ENCODE measurements around the gene LRFN4.

LRFN4 gene

DNA sequence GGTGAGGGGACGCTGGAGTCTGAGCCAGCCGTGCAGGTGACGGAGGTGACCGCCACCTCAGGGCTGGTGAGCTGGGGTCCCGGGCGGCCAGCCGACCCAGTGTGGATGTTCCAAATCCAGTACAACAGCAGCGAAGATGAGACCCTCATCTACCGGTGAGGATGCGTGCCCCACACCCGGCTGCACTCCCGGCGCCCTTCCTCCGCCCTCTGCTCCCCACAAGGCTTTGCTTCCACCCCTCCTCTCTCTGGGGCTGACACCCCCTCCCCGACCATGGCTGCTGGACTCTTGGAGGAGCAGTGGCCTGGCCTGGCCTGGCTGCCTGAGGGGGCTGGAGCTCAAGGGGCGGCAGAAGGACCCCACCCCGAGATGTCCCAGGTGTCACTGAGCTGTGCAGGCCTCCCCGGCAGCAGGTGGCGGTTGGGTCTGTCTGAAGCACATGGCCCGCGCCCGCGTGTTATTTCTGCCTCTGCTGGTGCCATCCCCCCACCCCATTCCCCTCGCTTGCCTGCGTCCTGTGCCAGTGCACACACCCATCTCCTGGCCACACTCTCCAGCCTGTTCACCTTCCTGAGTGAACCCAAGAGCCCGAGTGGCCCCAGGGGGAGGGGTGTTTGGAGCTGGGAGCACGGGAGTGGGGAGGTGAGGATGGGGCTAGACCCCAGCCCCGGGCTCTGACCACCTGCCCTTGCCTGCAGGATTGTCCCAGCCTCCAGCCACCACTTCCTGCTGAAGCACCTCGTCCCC, 2.2 kb downstream of the LRFN4 start:
- DNase-seq, result no peak

DNA sequence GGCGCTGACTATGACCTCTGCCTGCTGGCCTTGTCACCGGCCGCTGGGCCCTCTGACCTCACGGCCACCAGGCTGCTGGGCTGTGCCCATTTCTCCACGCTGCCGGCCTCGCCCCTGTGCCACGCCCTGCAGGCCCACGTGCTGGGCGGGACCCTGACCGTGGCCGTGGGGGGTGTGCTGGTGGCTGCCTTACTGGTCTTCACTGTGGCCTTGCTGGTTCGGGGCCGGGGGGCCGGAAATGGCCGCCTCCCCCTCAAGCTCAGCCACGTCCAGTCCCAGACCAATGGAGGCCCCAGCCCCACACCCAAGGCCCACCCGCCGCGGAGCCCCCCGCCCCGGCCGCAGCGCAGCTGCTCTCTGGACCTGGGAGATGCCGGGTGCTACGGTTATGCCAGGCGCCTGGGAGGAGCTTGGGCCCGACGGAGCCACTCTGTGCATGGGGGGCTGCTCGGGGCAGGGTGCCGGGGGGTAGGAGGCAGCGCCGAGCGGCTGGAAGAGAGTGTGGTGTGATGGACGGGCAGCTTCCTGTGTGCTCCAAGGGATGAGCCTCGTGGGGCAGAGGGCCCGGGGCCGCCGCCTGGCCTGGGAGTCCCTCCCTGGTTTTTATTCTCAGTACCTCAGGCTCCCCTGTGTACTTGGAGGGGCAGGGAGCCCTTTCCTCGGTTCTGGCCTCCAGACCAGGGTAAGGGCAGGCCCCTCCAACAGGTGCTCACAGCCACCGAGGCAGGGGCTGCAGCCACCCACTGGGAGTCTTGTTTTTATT, 3.0 kb downstream of the LRFN4 start:
- no peak for DNase-seq

DNA sequence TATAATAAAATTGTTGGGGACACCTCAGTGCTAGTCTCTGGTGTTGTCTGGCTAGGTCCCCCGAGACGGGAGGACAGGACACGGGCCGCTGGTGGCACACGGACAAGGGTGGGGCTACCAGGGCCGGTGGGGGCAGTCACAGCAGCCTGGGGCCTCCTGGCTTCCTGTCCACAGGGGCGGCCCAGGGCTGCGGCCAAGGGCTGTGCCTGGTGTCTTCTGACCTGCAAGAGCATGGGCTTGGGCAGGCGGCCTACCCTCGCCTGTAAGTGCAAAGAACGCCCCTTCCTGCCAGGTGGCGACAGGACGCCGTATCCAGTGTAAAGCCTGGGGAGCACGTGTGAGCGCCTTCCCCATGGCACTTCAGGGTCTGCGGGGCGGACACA, 3.6 kb downstream of the LRFN4 start:
- DNase-seq, result no peak

DNA sequence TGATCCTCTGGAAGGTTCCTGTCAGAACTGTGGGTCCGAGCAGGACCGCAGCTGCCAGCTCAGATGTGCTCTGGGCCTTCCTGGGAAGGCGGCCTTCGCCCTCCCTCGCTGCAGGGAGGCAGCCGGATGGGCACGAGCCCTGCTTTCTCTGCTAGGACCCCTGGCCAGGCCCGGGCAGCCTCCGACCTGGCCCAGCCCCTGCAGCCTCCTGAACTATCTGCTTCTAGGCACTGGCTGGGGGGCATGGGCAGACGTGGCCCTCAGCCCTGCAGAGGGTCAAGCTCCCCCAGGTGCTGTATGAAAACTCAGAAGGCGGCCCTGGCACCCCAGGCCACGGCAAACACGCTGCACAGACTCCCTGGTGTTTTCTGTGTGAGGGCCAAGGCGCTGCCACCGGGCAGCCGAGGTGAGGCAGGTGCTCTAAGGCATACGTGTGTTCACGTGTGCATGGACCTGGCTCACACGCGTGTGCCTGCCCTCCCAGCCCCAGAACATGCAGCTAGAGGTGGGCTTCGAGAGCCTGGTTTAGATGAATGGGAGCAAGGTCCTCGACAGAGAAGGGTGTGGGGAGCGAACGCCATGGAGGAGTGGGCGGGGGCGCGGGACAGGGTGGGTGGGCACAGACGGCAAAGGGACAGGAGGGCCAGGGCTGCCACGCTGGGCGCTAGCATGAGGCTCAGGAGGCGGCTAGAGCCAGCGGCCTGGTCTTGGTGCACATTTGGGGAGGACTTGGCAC, 4.3 kb downstream of the LRFN4 start:
- DNase-seq, result no peak

DNA sequence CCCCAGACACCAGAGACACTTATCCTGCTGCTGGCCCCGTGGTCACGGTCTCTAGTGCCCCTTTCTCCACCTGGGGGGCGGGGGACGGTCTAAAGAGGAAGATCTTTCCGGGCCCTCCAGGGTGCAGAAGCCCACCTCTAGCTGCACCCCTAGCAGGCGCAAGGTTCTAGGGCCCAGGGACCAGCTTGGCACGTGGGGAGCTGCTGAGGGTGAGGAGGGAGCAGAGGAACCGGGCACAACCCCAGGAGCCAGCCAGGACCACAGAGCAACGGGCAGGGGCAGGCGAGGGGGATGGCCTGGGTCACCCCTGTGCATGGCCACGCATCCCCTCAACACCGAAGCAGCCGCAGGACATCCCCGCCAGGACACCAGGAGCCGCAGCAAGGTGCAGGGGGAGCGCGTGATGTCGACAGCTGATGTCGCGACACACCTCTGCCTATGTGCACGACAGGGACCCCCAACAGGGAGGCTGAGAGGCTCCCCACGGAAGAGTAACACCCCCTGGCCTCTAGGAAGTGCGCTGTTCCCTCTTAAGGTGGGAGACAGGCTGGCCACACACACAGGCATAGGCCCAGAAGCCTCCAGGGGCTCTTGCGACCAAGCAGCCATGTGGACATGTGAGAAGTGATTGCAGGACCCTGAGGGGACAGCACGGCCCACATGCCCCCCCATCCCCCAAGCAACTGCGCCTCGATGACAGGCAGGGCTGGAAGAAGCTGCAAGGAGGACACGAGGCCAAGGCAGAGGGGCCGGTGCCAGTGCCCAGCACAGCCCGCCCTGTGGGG, 5.1 kb downstream of the LRFN4 start:
- no peak for DNase-seq

DNA sequence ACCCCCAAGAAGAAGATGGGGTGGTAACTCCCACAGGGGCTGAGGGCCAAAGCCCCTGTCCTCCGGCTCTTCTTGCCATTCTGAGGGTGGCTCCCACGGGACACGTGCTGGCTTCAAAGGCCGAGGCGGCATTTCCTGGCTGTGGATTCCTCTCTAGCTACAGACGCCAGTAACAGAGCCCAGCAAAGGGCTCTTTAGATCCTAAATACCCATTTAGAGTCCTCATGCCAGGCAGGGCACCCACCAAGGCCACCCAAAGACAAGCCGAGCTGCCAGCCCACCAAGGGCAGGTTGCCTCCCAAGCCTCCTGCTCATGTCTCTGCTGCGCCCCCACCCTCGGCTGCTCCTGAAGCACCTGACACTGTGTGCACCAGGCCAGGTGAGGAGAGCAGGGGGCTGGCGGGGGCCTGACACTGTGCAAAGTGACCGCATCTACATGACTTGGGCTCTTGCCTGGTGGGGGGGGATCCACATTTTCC, 5.7 kb downstream of the LRFN4 start:
- DNase-seq, result no peak

DNA sequence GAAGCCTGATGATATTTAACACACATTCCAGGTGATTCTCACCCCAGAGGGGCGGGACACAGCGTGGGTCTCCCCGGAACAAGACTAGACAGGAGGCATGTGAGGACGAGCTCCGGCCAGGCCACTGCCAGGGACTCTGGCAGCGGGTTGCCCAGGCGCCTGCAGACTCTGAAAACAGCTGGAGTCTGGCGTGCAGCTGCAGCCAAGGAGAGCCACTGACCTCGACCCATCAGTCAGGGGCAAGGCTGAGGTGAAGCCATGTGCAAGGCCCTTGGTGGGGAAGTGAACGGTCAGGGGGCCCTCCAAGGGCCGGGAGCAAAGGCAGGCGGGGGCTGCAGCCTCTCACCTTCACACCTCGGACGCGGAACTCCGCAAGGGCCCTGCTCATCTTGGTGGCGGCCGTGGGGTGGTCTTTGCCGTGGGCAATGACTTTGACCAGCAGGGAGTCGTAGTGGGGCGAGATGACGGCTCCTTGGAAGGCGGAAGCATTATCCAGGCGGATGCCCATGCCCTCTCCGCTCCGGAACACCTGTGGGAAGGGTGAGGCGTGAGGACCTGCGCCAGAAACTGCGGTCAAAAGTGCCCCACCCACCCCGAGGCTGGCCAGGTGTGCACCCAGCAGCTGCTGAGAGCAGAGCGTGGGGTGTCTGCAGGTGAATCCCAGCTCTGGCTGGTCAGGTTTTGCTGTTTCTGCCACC, 6.7 kb downstream of the LRFN4 start:
- no peak for DNase-seq

DNA sequence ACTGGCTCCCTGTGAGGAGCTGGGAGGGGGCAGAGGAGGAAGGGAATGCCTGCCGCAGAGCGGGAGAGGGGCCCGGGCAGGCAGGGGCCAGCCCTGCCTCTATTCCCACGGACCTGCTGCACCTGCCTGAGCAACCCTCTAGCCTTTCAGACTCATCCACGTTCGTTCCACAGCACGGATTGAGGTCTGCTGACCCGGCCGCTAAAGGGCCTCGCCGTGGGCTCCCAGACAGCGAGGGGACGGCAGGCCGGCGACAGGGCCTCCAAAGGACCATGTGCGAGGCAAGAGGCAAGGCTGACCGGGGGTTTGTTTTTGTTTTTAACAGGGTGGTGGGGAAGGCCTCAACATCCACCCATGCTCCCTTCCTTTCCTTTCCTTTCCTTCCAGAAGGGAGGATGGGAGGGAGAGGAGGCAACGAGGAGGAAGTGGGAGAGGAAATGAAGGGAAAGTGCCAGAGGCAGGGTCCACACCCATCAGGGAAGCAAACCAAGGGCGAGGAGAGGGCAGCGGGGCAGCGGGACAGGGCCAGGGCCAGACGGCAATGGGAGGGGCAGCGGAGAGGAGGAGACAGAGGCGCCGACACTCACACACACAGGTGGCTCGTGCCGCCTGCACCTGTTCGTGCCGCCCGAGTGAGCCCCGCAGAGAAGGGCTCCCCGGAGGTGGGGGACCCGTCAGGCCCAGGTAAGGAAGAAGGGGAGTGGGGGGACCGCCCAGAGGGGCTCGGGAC, 7.5 kb downstream of the LRFN4 start:
- no peak for DNase-seq

DNA sequence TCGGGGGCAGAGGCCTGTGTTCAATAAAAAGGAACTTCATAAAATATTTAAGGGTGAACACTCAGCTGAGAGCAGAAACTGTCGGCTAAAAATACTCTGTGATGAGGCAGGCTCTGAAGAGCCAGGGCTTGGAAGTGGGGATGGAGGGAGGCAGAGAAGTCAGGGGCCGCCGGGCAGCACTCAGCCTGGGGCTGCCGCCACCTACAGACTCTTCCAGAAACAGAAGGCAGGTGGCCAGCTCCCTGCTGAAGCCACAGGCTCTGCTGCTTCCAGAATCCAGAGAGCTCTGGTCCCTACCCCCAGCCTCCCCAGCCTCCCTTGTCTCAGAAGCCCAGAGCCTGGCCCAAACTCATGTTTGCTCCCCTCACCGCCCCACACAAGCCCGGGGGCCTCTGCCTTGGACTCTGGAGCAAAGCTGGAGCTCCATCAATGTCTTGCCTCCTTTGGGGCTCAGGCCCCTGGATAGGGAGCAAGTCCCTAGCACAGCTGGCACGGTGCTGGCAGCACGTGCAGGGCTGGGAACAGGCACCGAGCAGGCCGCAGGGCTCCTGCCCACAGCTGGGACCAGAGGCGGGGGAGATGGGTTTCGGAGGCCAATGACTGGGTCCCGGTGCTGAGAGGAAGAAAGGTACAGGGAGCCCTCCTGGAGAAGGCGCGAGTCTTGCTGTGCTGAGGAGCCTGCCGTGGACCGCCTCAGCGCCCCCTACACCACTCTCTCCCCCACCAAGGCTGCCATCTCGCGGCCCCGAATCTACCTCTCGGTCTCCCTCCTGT, 8.2 kb downstream of the LRFN4 start:
- no peak for DNase-seq

DNA sequence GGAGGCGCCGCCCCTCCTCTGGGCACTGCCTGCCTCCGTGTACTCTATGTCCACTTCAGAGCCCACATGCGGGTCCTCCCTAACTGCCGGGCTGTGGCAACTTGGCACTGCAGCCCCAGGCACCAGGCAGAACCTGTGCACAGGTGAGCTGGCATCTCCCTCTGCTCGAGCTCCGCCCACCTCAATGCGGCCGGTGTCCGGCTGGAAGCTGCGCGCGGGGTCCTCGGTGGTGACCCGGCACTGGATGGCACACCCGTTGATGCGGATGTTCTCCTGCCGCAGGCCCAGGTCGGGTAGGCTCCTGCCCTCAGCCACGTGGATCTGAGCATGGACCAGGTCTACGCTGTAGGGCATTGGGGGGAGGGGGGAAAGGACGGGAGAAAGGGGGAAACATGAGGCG, 9.1 kb downstream of the LRFN4 start:
- no peak for DNase-seq

DNA sequence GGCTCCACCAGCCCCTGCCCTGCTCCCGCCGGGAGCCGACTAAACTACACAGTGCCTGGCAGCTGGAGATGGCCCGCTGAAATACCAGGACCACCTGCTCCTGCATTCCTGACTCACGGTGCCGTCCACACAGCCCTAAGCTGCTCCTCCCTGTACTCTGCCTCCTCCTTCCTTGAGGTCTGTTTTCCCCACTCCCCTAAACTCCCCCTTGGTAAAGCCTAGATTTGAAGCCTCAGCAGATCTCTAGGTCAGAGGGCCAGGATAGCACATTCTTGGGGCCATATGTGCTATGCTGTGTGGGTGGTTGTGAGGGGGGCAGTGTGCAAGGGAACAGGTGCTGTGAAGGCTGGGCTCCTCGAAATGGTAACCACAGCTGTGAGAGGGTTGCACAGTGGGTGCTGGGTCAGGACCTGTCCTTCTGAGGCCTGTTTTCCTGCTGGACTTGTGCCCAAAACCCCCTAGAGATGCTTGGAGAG, 9.7 kb downstream of the LRFN4 start:
- DNase-seq, result no peak

DNA sequence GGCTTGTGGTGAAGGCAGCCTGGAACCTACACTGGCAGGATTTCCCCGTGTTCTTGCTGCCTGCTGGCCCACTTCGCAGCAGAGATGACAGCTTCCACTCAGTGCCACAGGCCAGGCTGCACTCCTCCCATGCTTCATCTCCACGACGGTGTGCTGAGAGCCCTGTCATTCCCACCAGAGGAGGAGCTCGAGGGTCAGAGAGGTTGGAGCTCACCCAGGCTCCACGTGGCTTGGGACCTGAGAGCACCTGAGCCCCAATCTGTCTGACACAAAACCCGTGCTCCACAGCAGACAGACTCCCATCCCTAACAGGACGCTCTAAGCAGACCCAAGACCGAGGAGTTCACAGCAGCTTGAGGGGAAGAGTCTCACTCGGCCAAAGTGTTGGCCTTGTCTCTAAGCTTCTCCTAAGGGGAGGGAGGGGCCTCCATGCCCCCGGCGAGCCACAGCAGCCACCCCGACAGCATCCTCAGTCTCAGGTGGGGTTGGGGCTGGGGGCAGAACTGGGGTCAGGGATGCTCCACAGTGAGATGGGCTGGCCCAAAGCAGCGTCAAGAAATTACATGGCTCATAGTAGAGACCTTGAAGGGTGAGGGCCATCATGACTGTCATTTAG, 10.7 kb downstream of the LRFN4 start:
- no peak for DNase-seq

DNA sequence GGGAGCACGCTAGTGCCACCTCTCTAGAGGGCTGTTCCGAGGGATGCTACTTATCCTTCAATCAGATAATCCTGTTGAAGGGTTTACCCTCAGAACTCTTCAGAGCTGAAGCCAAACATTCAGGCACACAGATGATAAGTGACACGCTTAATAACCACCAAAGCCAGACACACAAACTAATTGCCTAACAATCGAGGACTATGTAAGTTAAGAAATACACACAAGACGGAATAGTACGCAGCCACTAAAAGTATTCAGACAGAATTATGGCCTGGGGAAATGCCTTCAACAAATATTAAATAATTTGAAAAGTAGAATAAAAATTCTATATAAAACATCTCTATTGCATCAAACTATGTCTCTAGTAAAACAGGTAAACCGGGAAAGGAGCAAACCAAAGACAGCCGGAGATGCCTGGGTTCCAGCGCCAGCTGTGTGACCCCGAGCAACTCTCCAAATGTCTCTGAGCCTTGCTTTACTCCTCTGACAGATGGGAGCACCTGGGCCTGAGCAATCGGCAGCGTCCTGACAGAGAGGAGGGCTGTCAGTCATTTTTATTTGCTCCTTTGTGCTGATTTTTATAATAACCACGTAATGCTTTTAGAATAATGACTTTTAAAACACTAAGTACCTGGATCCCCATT, 11.3 kb downstream of the LRFN4 start:
- no peak for DNase-seq

DNA sequence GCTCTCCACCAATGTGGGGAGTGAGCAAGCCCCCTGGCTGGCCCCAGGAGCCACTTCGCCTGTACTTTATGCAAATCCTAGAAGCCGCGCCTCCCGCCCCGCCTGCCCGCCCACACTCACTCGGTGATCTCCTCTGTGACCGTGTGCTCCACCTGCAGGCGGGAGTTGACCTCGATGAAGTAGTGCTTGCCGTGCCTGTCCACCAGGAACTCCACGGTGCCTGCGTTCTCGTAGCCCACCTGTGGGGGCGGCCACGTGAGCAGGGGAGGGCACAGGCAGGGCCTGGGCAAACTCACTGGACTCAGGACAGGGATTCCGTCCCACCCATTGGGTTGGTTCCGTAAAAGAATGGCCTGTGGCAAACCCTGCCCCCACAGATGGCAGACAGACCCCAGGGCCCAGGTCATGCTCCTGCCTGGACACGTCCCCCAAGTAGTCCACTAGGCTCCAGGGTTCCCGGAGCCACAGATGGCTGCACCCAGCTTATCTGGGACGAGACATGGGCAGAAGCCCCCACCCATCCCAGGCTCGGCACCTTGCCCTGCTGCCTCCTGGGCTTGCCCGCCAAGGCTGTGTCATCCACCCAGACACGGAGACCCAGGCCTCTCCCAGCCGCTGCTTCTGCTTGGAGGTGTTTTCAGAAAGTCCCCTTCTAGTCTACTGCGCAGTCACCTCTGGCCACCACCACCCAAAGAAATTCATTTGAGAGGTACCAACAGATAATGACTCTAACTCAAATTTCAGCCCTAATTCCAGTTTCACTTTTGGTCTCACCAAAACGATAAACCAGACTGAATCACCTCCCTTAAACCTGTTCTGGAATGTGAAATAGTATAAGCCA, 12.1 kb downstream of the LRFN4 start:
- peak; percentile 86 for DNase-seq

DNA sequence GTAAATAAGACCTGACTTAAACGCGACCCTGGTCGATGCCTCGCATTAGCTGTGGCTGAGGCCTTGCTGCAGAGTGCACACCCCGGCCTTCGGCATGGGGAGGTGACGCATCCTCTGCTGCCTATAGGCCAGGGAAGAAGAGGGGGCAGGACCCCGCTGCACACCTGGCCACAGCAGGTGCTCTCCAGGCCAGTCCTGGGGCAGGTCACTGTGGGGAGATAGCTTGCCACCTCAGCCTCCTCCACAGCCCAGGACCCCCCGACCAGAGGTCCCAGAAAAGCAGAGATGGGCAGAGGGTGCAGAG, 12.7 kb downstream of the LRFN4 start:
- DNase-seq, result no peak

DNA sequence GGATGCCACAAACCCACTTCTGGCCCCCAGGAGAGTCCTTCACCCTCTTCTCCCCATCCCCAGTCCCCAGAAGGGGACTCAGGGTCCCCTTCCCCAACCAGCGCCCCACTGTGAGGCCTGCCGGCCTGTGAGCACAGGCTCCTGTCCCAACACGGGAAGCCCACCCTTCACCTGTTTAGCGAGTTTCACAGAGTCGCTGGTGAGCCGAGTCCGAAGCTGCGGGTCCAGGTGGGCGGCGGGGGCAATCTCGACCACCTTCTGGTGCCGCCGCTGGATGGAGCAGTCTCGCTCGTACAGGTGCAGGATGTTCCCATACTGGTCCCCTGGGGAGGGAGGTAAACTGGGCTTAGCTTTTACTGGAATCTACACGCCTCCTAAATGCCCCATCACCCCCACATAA, 13.3 kb downstream of the LRFN4 start:
- DNase-seq, result no peak

DNA sequence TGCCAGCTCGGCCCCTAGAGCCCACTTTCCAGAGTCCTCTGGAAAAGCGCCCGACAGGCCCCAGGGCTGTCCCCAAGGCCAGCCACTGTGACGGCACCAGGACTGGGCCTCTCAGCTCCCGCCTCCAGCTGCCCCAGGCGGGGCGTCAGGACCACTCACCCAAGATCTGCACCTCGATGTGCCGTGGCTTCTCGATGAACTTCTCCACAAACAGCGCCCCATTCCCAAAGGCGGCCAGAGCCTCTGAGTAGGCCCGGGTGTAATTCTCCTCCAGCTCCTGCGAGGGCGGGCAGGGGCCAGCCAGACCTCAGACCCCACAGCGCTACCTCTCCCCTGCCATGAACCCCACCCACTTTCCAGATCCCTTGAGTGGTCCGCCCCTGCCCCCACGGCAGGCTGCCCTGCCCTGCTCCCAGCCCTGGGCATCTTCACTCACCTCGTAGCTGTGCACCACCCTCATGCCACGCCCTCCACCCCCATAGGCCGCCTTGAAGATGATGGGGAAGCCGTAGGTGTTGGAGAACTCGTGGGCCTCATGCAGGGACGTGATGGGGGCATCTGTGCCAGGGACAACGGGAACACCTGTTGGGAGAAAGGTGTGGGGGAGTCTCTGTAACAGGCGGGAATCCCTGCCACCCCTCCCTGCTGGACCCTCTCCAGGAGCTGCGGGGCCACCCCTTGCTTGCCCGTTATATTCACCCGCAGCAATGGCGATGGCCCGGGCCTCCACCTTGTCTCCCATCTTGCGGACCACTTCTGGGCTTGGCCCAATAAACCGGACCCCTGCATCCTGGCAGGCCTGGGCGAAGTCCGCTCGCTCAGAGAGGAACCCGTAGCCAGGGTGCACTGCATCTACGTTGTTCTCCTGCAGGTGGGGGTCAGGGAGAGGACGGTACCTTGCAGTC, 14.0 kb downstream of the LRFN4 start:
- DNase-seq, result no peak

DNA sequence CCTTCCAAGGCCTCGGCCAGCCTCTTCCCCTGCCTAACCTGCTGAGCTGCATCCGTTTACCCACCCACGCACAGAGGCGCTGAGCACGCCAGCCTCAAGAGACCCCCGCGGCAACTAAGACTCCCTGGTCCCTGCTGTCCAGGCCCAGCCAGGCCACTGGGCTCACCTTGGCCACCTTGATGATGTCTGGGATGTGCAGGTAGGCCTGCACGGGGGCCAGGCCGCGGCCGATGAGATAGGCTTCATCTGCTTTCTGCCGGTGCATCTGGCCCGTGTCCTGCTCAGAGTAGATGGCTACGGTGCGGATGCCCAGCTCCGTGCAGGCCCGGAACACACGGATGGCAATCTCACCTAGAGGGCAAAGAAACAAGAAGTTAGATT, 14.6 kb downstream of the LRFN4 start:
- DNase-seq, result no peak
